ENCODE measurements around the gene KRT76. TPM values are rescaled to one million over a fixed set of nuclear protein-coding genes. Genes with fewer than 3 reads are reported as not detected.

KRT76 gene
- total RNA-seq, 1 donor = not detected

DNA sequence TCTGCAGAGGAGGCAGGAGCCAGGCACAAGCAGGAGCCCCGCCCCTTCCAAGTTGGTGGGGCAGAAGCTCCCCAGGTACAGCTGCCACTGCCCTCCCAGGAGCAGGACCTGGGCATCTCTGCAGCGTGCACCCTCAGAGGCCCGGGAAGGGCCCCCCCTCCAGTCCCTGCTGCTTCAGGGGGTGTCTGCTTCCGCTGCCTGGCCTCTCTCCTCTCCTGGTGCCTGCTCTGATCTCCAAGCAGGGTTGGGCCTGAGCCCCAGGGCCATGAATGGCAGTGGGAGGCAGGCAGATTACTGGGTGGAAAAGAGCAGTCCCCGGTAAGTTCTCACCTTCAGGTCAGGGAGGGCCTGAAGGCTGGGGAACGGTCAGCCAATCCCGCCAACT lies 35.0 kb downstream of the KRT76 start:
- Histone ChIP-seq H3K27ac (ENCODE audit: low read depth, low read length) (no peak overlapping the region), H3K4me2 (ENCODE audit: insufficient read depth, low read length) (no peak overlapping the region), H2AFZ (ENCODE audit: low read length) (no peak overlapping the region), H3K27me3 (ENCODE audit: insufficient read depth, low read length) (no peaks in the 10 kb centered on the region), H3K4me3 (ENCODE audit: insufficient read depth, low read length) (no peak overlapping the region), H3K36me3 (ENCODE audit: insufficient read depth, low read length) (no peaks in the 10 kb centered on the region), H4K20me1 (ENCODE audit: insufficient read depth, low read length) (no peaks in the 10 kb centered on the region), H3K4me1 (ENCODE audit: insufficient read depth, low read length) (no peaks in the 10 kb centered on the region), H3K79me2 (ENCODE audit: insufficient read depth, low read length) (no peaks in the 10 kb centered on the region), H3K9me3 (ENCODE audit: low read depth, low read length) (no peaks in the 10 kb centered on the region)
- DNase-seq (ENCODE audit: insufficient read length, low spot score, missing footprints) = no peak
- TF ChIP-seq, protein P1, sequence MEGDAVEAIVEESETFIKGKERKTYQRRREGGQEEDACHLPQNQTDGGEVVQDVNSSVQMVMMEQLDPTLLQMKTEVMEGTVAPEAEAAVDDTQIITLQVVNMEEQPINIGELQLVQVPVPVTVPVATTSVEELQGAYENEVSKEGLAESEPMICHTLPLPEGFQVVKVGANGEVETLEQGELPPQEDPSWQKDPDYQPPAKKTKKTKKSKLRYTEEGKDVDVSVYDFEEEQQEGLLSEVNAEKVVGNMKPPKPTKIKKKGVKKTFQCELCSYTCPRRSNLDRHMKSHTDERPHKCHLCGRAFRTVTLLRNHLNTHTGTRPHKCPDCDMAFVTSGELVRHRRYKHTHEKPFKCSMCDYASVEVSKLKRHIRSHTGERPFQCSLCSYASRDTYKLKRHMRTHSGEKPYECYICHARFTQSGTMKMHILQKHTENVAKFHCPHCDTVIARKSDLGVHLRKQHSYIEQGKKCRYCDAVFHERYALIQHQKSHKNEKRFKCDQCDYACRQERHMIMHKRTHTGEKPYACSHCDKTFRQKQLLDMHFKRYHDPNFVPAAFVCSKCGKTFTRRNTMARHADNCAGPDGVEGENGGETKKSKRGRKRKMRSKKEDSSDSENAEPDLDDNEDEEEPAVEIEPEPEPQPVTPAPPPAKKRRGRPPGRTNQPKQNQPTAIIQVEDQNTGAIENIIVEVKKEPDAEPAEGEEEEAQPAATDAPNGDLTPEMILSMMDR (IDR thresholded peaks at IDR 0.05; ENCODE audit: extremely low read depth, low read depth, low read length) = no peak

DNA sequence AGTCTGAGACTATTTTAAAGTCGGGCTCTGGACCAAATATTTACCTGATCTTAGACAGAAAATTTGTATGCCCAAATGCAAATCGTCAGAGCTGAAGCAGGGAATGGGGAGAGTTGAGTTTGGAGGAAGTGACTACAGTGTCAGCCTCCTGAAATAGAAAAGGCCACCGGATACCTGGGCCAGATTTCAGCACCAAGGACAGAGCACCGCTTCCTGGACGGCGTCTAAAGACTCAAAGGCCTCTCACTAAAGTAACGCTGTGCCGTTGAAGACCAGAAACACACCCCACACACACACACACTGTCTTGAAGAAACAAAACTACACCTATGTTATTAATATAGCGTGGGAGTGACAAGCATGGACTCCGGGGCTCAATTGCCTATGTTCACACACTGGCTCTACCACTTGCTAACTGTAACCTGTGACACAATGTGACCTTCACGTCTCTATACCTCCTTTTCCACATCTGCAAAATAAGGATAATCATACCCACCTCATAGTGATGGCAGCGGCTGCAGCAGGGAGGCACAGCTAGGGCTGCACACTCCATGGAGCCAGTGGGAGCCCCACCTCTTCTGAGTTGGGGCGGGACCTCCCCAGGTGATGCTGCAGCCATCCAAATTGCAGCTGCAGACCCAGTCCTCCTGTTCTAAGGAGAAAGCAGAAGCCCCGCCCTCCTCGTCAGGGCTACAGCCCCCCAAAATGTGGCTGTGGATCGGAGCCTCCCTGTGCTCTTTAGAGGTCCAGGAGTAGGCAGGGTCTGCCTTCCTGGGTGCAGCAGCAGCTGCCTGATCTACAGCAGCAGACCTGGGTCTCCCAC lies 35.6 kb downstream of the KRT76 start:
- Histone ChIP-seq H3K9me3 (ENCODE audit: low read depth, low read length) (no peaks in the 10 kb centered on the region), H3K4me3 (ENCODE audit: insufficient read depth, low read length) (no peak overlapping the region), H3K36me3 (ENCODE audit: insufficient read depth, low read length) (no peaks in the 10 kb centered on the region), H2AFZ (ENCODE audit: low read length) (no peak overlapping the region), H3K4me1 (ENCODE audit: insufficient read depth, low read length) (no peaks in the 10 kb centered on the region), H4K20me1 (ENCODE audit: insufficient read depth, low read length) (no peaks in the 10 kb centered on the region), H3K27ac (ENCODE audit: low read depth, low read length) (no peak overlapping the region), H3K27me3 (ENCODE audit: insufficient read depth, low read length) (peaks cover 2% of the 10 kb centered on the region), H3K4me2 (ENCODE audit: insufficient read depth, low read length) (no peak overlapping the region), H3K79me2 (ENCODE audit: insufficient read depth, low read length) (no peaks in the 10 kb centered on the region)
- TF ChIP-seq, protein P1 (IDR thresholded peaks at IDR 0.05; ENCODE audit: extremely low read depth, low read depth, low read length) = no peak
- DNase-seq (ENCODE audit: insufficient read length, low spot score, missing footprints) = no peak

DNA sequence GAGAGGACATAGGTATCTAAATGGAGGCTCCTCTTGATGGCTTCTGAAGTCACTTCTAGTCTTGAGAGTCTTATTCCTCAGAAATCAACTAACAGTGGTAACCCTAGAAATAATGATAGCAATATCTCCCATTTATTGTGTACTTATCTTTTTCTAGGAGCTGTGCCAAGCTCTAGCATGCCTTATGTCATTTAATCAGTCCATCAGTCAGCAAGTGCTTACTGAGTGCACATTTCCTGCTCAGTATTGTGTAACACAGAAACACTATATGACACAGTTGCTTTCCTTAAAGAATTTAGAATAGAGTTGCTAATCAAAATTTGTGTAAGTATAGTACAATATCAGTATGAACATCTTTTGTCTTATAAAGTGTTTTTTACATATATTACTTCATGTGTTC lies 36.6 kb downstream of the KRT76 start:
- Histone ChIP-seq H3K9me3 (ENCODE audit: low read depth, low read length) (no peaks in the 10 kb centered on the region), H3K36me3 (ENCODE audit: insufficient read depth, low read length) (no peaks in the 10 kb centered on the region), H3K4me3 (ENCODE audit: insufficient read depth, low read length) (no peak overlapping the region), H3K4me1 (ENCODE audit: insufficient read depth, low read length) (no peaks in the 10 kb centered on the region), H4K20me1 (ENCODE audit: insufficient read depth, low read length) (no peaks in the 10 kb centered on the region), H3K27me3 (ENCODE audit: insufficient read depth, low read length) (peaks cover 2% of the 10 kb centered on the region), H2AFZ (ENCODE audit: low read length) (no peak overlapping the region), H3K4me2 (ENCODE audit: insufficient read depth, low read length) (no peak overlapping the region), H3K27ac (ENCODE audit: low read depth, low read length) (no peak overlapping the region), H3K79me2 (ENCODE audit: insufficient read depth, low read length) (no peaks in the 10 kb centered on the region)
- DNase-seq (ENCODE audit: insufficient read length, low spot score, missing footprints) = no peak
- TF ChIP-seq, protein P1 (IDR thresholded peaks at IDR 0.05; ENCODE audit: extremely low read depth, low read depth, low read length) = no peak

DNA sequence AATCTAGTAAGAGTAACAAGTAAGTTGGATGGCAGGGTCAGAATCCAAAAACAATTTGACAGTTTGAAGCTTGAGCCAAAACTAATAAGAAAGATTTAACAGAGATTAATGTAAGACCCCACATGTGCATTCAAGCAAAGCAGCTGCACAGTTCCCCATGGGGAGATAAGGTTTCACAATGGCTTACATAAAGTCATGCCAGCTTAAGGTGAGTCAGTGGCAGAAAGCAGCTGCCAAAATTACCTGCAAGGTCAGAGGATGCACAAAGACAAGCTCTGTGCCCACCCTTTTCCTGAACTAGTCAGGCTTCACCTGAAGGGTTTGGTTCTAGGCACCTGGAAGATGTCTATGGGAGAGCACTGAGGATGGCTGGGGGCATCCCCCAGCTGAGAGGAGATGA lies 37.2 kb downstream of the KRT76 start:
- H3K4me1 ChIP-seq (ENCODE audit: insufficient read depth, low read length) = no peaks in the 10 kb centered on the region
- TF ChIP-seq, protein P1 (IDR thresholded peaks at IDR 0.05; ENCODE audit: extremely low read depth, low read depth, low read length) = no peak
- H2AFZ ChIP-seq (ENCODE audit: low read length) = no peak overlapping the region
- no peaks in the 10 kb centered on the region for H3K36me3 ChIP-seq (ENCODE audit: insufficient read depth, low read length)
- no peaks in the 10 kb centered on the region for H4K20me1 ChIP-seq (ENCODE audit: insufficient read depth, low read length)
- H3K4me2 ChIP-seq (ENCODE audit: insufficient read depth, low read length) = no peak overlapping the region
- no peak overlapping the region for H3K27ac ChIP-seq (ENCODE audit: low read depth, low read length)
- peaks cover 2% of the 10 kb centered on the region for H3K27me3 ChIP-seq (ENCODE audit: insufficient read depth, low read length)
- no peak overlapping the region for H3K4me3 ChIP-seq (ENCODE audit: insufficient read depth, low read length)
- no peaks in the 10 kb centered on the region for H3K9me3 ChIP-seq (ENCODE audit: low read depth, low read length)
- no peak for DNase-seq (ENCODE audit: insufficient read length, low spot score, missing footprints)
- no peaks in the 10 kb centered on the region for H3K79me2 ChIP-seq (ENCODE audit: insufficient read depth, low read length)

All from osteoblast (primary cell).